OCI-LY7 (cell line): ENCODE data around the gene PSMF1. TPM values are rescaled to one million over a fixed set of nuclear protein-coding genes. Genes with fewer than 3 reads are reported as not detected.

Experiments used
- BruUV-seq: library from RNA; stranded (reverse); fragments of 400-500 nt; replicated peaks from 2 replicates; lab custom pipeline; 2021; lab: Mats Ljungman, UMichigan
- CTCF ChIA-PET: fragments of 300-600 bp; sonication (Branson Sonifier 250); formaldehyde crosslinking; loops from one replicate; lab custom pipeline; 2022; ENCODE audit warnings: antibody characterized with exemption; ENCODE audit not compliant: unreplicated experiment; lab: Charles Lee
- POLR2A ChIA-PET: fragments of 300-600 bp; sonication (Branson Sonifier 250); formaldehyde crosslinking; loops from one replicate; lab custom pipeline; 2022; ENCODE audit warnings: antibody characterized with exemption; lab: Charles Lee
- DNase-seq: peaks from one replicate; pipeline ENCODE4 v3.0.0-alpha.2; 2015; ENCODE audit warnings: low spot score
- H2AFZ ChIP-seq: fragments of 200-600 bp; sonication (generic), shearing (Covaris generic); 2 replicates; pipeline ENCODE4 v1.6.1; 2014; ENCODE audit warnings: mild to moderate bottlenecking, antibody characterized with exemption, low read length, moderate library complexity
- H3K27ac ChIP-seq: fragments of 200-600 bp; sonication (generic); 2 replicates; pipeline ENCODE4 v1.5.1; 2014; ENCODE audit warnings: mixed run types, low read depth, mild to moderate bottlenecking, moderate library complexity, low read length, inconsistent platforms; ENCODE audit not compliant: poor library complexity, severe bottlenecking
- H3K36me3 ChIP-seq: fragments of 200-600 bp; sonication (generic); 2 replicates; pipeline ENCODE4 v1.6.1; 2014; ENCODE audit warnings: mild to moderate bottlenecking, antibody characterized with exemption, low read length, moderate library complexity, mixed read lengths; ENCODE audit not compliant: insufficient read depth
- H3K4me1 ChIP-seq: fragments of 200-600 bp; sonication (generic); 2 replicates; pipeline ENCODE4 v1.5.1; 2014; ENCODE audit warnings: mild to moderate bottlenecking, low read length; ENCODE audit not compliant: insufficient read depth, poor library complexity, severe bottlenecking
- H3K4me2 ChIP-seq: fragments of 200-600 bp; sonication (generic); 2 replicates; pipeline ENCODE4 v1.6.1; 2014; ENCODE audit warnings: mild to moderate bottlenecking, low read length
- H3K4me3 ChIP-seq: fragments of 200-600 bp; sonication (generic); 2 replicates; pipeline ENCODE4 v1.5.1; 2014; ENCODE audit warnings: mild to moderate bottlenecking, low read depth, low read length; ENCODE audit not compliant: poor library complexity, severe bottlenecking
- H3K79me2 ChIP-seq: fragments of 200-600 bp; sonication (generic); 2 replicates; pipeline ENCODE4 v1.6.1; 2016; ENCODE audit warnings: low read depth, mild to moderate bottlenecking, low read length, moderate library complexity, mixed read lengths; ENCODE audit not compliant: insufficient read depth
- H3K9me2 ChIP-seq: fragments of 200-600 bp; sonication (generic); 2 replicates; pipeline ENCODE4 v1.6.1; 2016; ENCODE audit warnings: mild to moderate bottlenecking, low read length, mixed read lengths; ENCODE audit not compliant: insufficient read depth
- H3K9me3 ChIP-seq: fragments of 200-600 bp; sonication (generic); 2 replicates; pipeline ENCODE4 v1.6.1; 2014; ENCODE audit warnings: mild to moderate bottlenecking, mixed run types, low read length, mixed read lengths
- H4K20me1 ChIP-seq: fragments of 200-600 bp; sonication (generic); 2 replicates; pipeline ENCODE4 v1.6.1; 2014; ENCODE audit warnings: mild to moderate bottlenecking, antibody characterized with exemption, low read length, moderate library complexity, mixed read lengths; ENCODE audit not compliant: insufficient read depth
- CTCF ChIP-seq: fragments of 200-600 bp; sonication (generic); conservative IDR thresholded peaks from 2 replicates; pipeline ENCODE4 v1.5.1; 2014; ENCODE audit warnings: mild to moderate bottlenecking, antibody characterized with exemption, low read length, moderate library complexity, mixed read lengths
- EZH2phosphoT487 ChIP-seq: fragments of 200-600 bp; sonication (generic); IDR thresholded peaks from 2 replicates; pipeline ENCODE4 v1.6.1; 2018; ENCODE audit warnings: low read depth, borderline replicate concordance, mild to moderate bottlenecking, mixed run types, antibody characterized with exemption, low read length, moderate library complexity, mixed read lengths
- intact Hi-C: fragments of 100-400 bp; cut with micrococcal nuclease; formaldehyde crosslinking; loops from one replicate; pipeline ENCODE4 v1.10.0; 2022; ENCODE audit not compliant: unreplicated experiment
- total RNA-seq, 2 experiments: library from RNA; depleted of rRNA in 1 of 2; stranded (reverse); fragments of >200 nt in 1 of 2; shearing (Covaris generic) in 1 of 2; gene quantifications; 2 replicates each; pipeline ENCODE4 v1.2.3, GENCODE V29; 2014 to 2022

The PSMF1 gene
- total RNA-seq, 2 experiments from 2014 or later: 34.7 to 132 TPM

GRCh38 chr20:1203630-1204029 lies 85.2 kb downstream of the PSMF1 start:
- intact Hi-C loops: no loop called here
- no peak for DNase-seq
- Histone ChIP-seq H4K20me1 (no peaks in the 10 kb centered on the region), H3K4me2 (no peak overlapping the region), H3K9me3 (no peaks in the 10 kb centered on the region), H3K9me2 (no peaks in the 10 kb centered on the region), H3K4me3 (no peak overlapping the region), H3K36me3 (no peaks in the 10 kb centered on the region), H3K27ac (no peak overlapping the region), H3K4me1 (no peaks in the 10 kb centered on the region), H2AFZ (no peak overlapping the region), H3K79me2 (no peaks in the 10 kb centered on the region)
- no peak for TF ChIP-seq CTCF
- no peak for TF ChIP-seq EZH2phosphoT487
- ChIA-PET CTCF (no interaction called here), POLR2A (no interaction called here)
- BruUV-seq: no TSS peak

GRCh38 chr20:1204113-1204512 lies 85.7 kb downstream of the PSMF1 start:
- DNase-seq: no peak
- intact Hi-C loops: no loop called here
- Histone ChIP-seq H3K4me3 (no peak overlapping the region), H3K4me2 (no peak overlapping the region), H2AFZ (no peak overlapping the region), H4K20me1 (no peaks in the 10 kb centered on the region), H3K36me3 (no peaks in the 10 kb centered on the region), H3K27ac (no peak overlapping the region), H3K4me1 (no peaks in the 10 kb centered on the region), H3K79me2 (no peaks in the 10 kb centered on the region), H3K9me2 (no peaks in the 10 kb centered on the region), H3K9me3 (no peaks in the 10 kb centered on the region)
- ChIA-PET CTCF (no interaction called here), POLR2A (no interaction called here)
- no TSS peak for BruUV-seq
- TF ChIP-seq EZH2phosphoT487 (no peak), CTCF (no peak)

- Histone ChIP-seq H2AFZ (no peak overlapping the region), H3K4me1 (no peaks in the 10 kb centered on the region), H3K4me3 (no peak overlapping the region), H3K79me2 (no peaks in the 10 kb centered on the region), H3K27ac (no peak overlapping the region), H3K4me2 (no peak overlapping the region), H3K36me3 (no peaks in the 10 kb centered on the region), H3K9me3 (no peaks in the 10 kb centered on the region), H4K20me1 (no peaks in the 10 kb centered on the region), H3K9me2 (no peaks in the 10 kb centered on the region)
- no peak for DNase-seq
- no TSS peak for BruUV-seq
- intact Hi-C loops: no loop called here
- POLR2A ChIA-PET: no interaction called here
- CTCF ChIA-PET: no interaction called here
- no peak for TF ChIP-seq CTCF
- no peak for TF ChIP-seq EZH2phosphoT487
Observed at GRCh38 chr20:1204576-1204975, 86.2 kb downstream of the PSMF1 start.
